ENCODE data around the gene MVD.
"Not testable (repeated sequence)": the region's sequence is repeated elsewhere in the genome, so short reads cannot be mapped to it uniquely, and the experiment has no call there.

The MVD gene

DNA sequence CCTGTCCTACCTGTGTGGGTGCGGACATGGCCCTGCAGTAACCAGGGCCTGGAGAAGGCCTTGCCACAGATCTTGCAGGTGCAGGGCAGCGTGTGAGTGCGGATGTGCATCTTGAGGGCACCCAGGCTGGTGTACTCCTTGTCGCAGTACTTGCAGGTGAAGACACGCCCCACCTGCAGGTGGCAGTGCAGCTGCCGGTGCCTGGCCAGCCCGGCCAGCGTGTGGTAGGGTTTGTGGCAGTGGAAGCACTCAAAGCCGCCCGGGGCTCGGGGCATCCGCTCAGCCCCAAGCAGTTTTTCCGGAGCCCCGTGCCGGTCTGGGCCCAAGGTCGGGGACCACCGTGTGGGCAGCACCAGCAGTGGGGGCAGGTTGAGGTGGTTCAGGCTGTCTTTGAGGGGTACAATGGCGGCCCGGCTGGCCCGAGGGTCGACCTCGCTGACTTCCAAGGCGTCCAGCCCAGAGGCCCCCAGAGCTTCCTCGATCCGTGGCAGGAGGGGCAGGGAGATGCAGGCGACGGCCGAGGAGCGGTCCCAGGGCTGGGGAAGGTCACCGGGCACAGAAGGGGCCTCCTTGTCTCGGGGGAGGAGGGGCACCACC, 18.3 kb upstream of the MVD start:
- DNase-seq, result peak; percentile 57 to 66

- no peak for DNase-seq
Measured at GRCh38 chr16:88680554-88681083, 17.7 kb upstream of the MVD start.

DNA sequence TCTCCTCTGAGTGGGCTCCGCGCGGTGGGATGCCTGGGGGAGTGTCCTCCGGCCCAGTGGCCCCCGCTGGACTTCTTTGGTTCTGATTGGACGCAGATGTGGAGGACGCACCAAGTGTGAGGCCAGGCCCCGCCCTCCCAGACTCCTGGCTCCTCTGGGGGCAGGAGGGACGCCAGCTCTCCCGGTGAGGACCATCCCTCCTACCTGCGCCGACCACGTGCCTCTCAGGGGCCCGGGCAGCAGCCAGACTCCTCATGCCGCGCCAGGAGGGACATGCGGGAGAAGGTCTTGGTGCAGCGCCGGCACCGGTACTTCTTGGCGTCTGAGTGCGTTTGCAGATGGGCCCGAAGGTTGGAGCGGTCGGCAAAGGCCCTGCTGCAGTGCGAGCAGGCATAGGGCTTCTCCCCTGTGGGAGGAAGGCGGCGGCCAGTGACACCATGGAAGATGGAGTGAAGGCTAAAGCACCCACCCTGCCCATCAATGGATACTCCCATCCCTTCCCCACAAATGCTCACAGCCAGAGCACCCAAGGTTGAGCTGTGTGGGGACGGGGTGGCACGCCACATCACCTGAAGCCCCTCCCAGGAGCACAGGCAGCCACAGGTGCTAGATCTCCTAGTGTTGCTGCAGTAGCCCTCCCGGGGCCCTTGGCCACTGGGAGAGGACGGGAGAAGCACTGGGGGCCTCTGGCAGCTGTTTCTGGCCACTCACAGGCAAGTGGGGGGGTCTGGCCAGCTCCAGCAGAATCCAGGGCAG, 15.5 kb upstream of the MVD start:
- no peak for DNase-seq

DNA sequence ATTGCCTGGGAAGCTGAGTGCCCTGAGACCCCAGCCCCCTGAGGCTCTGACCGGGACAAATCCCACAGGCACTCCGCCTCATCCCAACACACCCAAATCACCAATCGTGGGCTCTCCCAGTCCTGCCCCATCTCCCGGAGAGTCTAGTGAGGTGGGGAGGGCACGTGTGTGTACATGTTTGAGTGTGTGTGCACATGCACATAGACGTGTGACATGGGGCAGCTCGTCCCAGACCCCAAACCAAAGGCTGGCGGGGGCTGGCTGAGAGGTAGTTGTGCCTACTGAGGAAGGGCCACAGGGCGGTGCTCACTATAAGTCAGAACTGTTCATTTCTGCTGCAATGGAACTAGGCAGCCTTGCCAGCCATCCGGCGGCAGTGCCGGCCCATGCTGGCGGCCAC, 14.8 kb upstream of the MVD start:
- no peak for DNase-seq

DNA sequence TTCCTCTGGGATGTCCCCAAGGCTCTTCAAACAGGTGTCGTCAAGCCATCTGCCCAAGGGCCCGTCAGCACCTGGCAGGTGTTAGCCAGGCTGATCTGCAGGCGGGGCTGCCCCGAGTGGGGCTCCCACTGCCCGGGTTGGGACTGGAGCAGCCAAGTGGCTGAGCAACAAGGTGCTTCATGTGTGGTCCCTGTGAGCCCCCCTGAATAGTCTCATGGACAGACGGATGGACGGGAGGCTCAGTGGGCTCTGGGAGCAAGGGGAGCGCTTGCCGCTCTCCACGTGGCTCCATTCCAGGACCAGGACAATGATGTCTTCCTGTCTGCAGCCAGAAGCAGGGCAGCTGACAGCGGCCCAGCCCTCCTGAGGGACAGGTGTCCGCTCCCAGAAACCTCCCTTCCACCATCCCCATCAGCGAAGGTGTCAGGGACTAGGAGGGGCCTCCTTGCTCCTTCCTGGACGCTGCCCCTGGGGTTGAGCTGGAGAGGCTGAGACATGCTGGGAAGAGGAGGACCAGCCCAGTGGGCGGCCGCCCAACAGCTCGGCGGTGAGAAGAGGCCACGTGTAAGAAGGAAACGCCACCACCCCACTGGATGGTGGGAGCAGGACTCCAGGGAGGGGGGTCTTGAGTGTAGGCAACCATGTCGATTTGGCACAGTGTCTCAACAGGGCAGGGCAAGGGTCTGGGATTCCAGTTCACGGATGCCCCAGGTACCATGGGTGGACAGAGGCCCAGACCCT, 13.8 kb upstream of the MVD start:
- DNase-seq, result no peak

DNA sequence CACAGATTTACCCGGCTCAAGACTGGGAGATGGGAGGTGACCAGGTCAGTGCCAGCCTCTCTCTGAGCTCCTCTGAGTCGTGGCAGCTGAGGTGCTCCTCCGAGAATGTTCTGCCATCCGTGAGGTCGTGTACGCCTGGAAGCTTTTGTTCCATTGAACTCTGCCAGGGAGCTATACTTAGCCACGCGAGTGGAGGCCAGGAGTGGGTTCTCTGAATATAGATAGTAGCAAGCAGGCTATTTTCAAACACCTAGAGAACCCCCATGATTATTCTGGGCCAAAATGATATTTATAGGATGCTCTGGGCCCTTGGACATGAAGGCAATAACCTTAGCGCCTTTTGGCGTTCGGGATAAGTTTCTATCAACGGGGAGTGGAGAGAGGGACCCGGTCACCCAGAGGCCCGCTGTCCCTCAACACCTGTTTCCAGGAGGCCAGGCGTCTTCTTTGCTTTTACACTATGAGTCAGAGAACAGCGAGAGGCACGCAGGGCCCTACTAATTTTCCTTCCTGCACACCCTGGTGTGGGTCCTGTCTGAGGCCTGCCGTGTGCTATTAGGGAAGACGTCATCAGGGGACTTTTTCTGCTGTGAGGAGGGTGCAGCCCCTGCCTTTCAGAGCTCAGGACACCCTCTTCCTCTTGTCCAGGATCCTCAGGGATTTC, 11.0 kb upstream of the MVD start:
- no peak for DNase-seq

DNA sequence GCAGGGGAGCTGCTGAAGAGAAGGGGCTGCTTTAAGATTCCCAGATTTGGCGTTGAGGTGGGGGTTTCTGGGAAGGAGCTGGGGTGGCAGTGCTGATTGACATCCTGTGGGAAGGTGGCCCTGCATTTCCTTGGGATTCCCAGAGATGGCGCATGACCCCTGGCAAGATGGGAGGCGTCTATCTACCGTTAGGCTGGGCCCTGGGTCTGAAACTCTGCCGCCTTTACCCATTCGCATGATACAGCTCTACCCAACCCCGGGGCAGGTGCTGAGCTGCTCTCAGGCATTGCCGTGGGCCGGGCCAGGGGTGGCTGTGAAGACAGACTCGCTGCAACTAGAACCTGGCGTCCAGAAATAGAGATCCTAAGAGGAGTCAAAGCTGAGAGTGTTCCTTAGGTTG, 9.9 kb upstream of the MVD start:
- no peak for DNase-seq

GRCh38 chr16:88671806-88672205, 8.9 kb upstream of the MVD start:
- no peak for DNase-seq

GRCh38 chr16:88669980-88670379, 7.1 kb upstream of the MVD start:
- DNase-seq, result no peak

GRCh38 chr16:88669493-88669892, 6.6 kb upstream of the MVD start:
- not testable (repeated sequence) for DNase-seq

- no peak for DNase-seq
Measured at GRCh38 chr16:88667461-88667860, 4.6 kb upstream of the MVD start.

GRCh38 chr16:88665570-88665969, 2.7 kb upstream of the MVD start:
- DNase-seq, result no peak

DNA sequence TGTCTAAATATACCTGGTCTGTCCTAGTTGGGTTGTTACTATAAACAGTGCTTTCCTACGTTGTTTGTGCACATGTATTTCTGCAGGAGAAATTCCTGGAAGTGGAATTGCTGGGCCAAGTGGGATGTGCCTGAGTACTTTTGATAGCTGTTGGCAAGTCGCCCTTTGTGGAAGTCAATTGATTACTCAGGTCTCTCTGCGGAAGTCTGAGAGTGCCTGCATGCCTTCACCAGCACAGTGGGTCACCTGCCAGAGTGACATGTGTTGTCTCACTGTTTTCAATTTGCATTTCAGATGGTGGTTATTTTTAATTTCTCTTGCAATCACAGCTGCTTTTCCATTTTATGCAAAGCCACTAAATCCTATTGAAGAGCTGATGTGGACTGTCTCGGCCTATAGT, 2.3 kb upstream of the MVD start:
- no peak for DNase-seq

GRCh38 chr16:88662222-88662842, 559 bp downstream of the MVD start:
- DNase-seq, result no peak

- DNase-seq, result no peak
Measured at GRCh38 chr16:88661468-88661867, 1.4 kb downstream of the MVD start.

GRCh38 chr16:88659160-88659559, 3.7 kb downstream of the MVD start:
- DNase-seq, result no peak

DNA sequence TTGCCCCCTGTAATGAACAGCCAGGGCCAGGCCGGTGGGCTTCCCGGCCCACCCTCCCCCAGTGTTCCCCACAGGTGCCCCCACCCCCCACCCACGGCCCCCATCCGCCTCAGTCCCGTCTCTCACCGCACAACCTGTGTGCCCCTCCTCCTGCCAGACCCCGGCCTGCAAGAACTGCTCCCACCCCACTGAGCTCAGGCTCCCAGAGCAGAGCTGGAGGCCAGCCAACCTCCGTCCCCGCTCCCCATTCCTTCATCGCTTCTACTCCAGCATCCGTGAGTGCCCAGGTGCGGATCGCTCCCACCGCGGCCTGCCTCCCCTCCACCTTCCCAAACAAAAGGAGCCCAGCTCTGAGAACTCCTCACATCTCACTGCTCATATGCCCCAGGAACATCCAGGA, 4.2 kb downstream of the MVD start:
- DNase-seq, result no peak

DNA sequence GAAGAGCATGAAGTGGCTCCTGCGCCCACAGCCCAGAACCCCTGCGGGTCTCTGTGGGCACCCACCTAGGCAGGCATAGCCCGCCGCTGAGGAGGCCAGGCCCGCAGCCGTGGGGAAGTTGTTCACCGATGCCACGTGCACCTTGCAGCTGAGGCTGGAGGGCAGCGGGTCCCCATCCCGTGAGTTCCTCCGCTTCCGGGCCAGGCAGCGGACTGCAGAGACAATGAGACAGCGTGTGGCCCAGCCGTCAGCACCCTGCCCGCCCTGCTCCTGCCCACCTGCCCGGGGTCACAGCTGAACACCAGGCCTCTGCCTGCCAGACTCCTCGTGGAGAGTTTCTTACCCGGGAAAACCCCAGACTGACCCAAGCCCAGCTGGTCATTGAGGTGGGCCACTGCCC, 5.5 kb downstream of the MVD start:
- DNase-seq, result no peak

DNA sequence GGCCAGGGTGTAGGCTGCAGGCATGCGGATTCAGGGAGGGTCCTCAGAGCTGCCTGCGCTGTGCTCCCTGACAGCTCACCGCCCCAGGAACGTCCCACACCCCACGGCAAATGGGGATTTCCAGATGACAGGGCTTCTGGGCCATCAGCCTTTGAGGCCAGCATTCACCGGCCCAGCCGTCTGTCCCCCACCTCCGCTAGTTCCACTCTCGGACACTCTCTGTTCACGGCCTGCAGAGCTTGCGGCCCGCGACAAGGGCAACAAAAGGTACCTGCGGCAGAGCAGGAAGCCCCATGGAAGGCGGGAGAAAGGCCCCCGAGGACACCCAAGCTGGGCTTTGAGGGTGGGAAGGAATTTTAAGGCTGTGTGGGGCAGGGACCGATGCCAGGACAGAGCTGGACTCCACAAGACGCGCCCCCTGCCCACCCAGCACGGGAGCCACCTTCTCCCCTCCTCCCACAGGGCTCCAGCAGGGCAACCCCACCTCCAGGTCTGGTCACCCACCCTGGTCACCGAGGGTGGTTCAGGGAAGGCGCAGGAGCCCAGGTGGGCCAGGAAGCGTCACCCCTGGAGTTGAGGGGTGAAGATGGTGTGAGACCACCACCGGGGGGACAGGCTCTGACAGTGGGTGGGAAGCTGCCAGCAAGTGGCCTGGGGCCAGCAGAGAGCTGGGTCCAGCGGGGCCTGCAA, 6.5 kb downstream of the MVD start:
- no peak for DNase-seq

DNA sequence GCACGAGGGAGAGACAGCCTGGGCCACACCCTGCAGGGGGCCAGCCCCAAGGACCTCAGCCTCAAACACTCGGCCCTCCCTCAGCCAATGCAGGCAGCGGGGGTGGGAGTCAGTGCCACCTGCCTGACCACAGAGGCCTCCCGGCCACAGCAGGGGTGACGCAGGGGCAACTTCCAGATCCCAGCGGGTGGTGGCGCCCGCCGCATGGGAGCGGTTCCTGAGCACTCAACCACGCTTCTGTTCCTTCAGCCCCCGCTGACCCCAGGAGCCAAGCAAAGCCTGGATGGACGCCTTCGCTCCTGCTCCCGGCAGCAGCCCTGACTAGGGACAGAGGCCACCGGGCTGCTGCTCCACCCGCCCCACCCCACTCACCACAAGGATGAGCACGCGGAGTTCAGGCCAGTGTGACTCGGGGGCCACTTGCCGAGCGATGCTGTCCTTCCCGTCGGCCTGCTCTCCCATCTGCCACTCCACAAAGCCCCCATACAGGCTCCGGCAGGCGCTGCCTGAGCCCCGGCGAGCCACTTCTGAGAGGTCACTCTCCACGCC, 7.1 kb downstream of the MVD start:
- no peak for DNase-seq

GRCh38 chr16:88655053-88655732, 7.7 kb downstream of the MVD start:
- DNase-seq, result no peak

Measured in stimulated activated CD4-positive, alpha-beta T cell treated with anti-CD3 and anti-CD28 coated beads, Interleukin-2, amount 100 ng/mL, for 24 hours (primary cell).